GM18505 (cell line): Measurements from ENCODE around the gene RANBP3.
"Not testable (repeated sequence)": the region's sequence is repeated elsewhere in the genome, so short reads cannot be mapped to it uniquely, and the experiment has no call there.

Experiments
- ATAC-seq: cut with Tn5 transposase; IDR thresholded peaks from one replicate; pipeline ENCODE4 v1.9.1; 2021; ENCODE audit not compliant: unreplicated experiment
- POLR2A ChIP-seq: IDR thresholded peaks from 4 replicates; pipeline ENCODE4 v1.6.1; 2011; ENCODE audit warnings: borderline replicate concordance; ENCODE audit not compliant: insufficient read depth, insufficient read length; ENCODE audit errors: extremely low read depth

RANBP3 gene

DNA sequence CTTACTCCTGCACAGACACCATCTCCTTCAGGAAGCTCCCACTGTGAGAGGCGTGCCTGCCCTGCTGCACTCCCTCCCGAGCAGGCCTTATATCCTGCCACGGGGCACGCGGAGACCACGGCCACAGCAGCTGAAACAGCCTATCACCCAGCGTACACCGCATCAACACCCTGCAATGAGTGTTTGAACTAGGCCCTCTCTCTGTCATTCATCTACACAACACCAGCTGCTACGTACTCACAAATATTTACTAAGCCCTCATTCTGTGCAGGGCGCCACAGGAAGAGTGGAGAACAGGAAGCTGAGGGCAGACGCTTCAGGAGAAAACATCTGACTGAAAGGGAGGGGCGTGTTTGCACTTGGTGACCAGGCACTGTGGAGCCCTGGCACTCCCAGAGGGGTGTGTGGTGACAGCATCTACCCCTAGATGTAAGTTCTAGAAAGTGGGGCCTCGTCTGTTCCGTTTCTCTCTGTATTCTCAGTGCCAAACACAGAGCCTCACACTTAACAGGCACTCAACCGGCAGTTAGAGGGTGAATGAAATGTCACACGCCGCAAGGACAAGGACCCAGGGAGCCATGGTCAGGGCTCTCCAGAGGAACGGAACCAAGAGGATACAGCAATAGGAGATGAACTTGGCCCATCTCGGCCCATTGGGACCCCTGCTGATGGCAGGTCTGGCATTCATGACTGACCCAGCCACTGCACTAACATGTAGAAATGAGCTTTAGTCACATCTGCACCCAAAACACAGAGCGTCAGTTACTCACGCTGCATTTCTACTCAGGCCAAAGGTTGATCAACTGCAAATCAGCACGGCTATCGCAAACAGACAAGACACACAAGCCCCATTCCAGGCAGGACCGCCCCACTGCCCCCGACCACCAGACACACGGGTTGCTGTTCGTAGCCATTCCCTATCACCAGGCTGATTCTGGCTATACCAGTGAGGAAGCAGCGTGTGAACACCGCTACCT lies 15.7 kb downstream of the RANBP3 start:
- no peak for TF ChIP-seq POLR2A
- ATAC-seq = no peak

GRCh38 chr19:5961641-5961968 lies 16.3 kb downstream of the RANBP3 start:
- ATAC-seq = not testable (repeated sequence)

DNA sequence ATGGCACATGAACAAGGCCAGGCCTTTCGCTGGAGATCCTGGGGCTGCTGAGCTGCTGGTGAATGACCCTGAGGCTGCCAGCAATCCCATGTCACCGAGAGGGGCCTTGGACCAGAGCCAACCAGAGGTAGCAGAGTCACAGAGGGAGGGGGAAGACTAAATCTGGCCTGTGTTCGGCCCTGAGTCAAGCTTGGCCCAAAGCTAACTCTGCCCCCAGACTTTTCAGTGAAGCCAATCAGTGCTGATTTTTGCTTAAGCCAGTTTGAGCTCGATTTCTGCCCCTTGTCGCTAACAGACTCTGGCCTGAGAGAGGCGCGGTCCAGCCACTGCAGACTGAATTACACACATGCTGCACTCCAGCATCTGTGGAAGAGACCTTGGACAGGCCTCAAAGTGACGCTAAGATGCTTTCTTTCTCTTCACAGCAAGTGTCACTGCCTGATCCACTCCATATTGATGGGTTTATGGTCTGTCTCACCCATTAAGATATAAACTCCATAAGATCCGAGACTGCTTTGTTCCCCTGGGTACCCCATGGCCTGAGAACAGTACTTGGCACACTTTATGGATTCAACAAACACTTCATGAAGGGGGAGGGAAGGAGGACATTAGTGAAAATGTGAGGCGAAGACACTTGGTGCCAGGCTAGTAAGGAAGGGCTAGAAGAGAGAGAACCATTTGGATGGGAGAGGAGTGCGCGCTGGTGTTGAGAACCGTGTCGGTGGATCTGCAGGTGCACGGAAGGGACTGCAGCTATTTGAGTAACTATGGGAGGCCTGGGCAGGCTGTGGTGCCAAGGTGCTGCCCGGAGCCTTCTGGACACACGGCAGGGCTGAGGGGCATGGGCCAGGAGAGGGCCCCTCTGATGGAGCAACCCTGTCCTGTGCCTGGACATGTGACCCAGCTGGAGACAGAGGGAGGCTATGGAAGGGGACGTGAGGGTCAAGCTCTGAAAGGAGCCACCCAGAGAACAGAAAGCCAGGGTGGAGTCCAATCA lies 17.6 kb downstream of the RANBP3 start:
- no peak for TF ChIP-seq POLR2A

DNA sequence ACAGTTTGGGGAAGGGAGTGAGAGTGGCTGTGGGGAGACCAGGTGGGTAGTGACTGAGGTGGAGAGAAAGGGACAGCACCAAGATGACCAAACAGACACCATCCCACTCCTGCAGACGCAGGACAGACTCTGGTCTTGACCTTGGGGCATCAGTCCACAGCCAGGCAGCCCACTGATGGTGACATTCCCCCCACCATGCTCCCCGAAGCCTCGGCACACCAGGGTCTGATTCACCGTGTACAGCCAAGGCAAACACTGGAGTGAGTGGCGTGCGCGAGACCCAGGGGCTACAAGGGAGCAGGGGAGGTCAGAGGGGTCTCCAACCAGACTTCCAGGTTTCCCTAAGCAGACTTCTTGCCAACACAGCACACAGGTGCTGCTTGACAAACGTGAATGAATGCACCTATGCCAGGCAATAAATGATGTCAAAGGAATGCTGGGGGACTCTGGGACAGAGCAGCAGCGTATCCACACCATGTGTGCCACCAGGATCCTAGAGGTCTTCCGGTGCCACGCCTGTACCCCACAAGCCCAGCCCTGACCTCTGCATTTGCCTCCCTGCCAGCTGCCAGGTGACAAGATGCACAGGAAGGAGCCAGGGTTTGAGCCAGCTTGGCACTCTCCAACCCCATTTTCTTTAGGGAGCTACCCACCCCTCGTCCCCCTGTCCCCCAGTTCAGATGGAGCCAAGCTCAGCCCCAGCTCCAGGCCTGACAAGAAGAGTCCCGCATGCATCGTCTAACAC lies 18.5 kb downstream of the RANBP3 start:
- TF ChIP-seq POLR2A = no peak
- no peak for ATAC-seq

More for the DNA sequence above, 17.6 kb downstream of the RANBP3 start:
- ATAC-seq = no peak

- no peak for TF ChIP-seq POLR2A
- ATAC-seq = no peak
Measured at GRCh38 chr19:5958851-5959122, 19.2 kb downstream of the RANBP3 start.

- TF ChIP-seq POLR2A = no peak
- ATAC-seq = no peak
Measured at GRCh38 chr19:5958074-5958850, 19.7 kb downstream of the RANBP3 start.

DNA sequence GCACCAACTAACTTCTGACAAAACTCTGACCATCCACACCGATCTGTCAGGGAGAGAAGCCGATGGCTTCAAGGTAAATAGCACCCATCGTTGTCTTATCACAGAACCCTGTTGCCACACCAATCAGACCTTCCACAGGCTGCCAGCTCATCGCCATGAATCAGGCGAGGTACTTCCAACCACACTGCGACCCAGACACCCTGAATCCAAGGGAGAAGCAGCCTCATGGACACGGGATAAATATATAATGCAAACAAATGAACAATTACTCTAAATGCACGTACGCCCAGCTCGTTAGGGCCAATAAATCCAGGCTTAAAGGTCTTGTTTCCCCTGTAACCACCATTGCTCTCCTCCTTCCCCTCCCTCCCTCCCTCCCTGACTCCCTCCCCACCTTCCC lies 20.8 kb downstream of the RANBP3 start:
- TF ChIP-seq POLR2A = no peak

DNA sequence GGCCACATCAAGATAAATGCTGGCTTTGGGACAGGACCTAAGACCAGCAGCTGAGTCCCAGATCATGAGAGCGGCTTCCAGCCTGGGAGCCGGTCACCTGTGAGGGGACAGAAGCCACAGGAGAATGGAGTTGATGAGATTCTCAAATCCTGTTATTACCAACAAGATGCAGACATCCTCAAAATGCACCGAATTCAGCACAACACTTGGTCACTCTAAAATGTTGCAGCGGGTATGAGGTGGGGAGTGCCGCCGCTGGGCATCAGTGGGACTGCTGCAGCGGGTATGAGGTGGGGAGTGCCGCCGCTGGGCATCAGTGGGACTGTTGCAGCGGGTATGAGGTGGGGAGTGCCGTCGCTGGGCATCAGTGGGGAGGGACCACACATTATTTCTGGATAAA lies 21.2 kb downstream of the RANBP3 start:
- ATAC-seq = no peak
- TF ChIP-seq POLR2A = no peak

More for the DNA sequence above, 20.8 kb downstream of the RANBP3 start:
- no peak for ATAC-seq

DNA sequence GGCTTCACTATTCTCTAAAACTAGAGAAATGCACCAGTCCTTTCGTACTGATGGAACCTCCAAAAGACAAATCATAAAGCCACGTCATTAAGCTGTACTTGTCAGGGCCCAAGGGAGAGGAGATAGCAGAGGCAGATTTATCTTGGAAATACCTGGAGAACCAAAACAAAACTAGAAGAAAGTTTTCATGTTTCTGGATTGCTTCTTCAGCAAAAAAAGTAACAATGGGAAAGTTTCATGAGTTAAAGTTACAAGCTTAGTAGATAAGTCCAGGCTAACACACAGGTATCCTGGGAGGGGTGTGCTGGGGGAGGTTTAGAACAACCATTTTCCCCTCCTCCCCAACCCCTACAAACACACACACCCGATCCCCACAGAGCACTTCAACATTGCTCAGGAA lies 21.6 kb downstream of the RANBP3 start:
- no peak for TF ChIP-seq POLR2A
- ATAC-seq = no peak

DNA sequence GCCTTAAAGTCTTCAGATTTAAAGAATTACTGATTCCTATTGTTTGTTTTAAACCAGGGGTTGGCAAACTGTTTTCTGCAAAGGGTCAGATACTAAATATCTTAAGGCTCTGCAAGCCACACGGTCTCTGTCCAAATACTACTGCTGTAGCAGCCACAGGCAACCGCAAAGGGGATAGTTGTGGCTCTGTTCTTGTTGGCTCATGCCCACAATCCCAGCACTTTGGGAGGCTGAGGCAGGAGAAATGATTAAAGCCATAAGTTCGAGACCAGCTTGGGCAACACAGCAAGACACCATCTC lies 22.4 kb downstream of the RANBP3 start:
- TF ChIP-seq POLR2A = no peak
- no peak for ATAC-seq

- TF ChIP-seq POLR2A = no peak
- ATAC-seq = no peak
Measured at GRCh38 chr19:5954293-5954692, 23.6 kb downstream of the RANBP3 start.

- TF ChIP-seq POLR2A = no peak
- ATAC-seq = no peak
Measured at GRCh38 chr19:5953680-5954213, 24.2 kb downstream of the RANBP3 start.
